OCI-LY3 (cell line): ENCODE data around the gene RAP2C.

Source experiments
- H2AFZ ChIP-seq: fragments of 200-600, 300-600 bp; shearing (Covaris generic); 2 replicates; pipeline ENCODE4 v1.6.0; 2014; ENCODE audit warnings: antibody characterized with exemption, low read depth, low read length
- H3K27ac ChIP-seq: fragments of 200-600, 300-600 bp; sonication (generic); 2 replicates; pipeline ENCODE4 v1.5.1; 2014; ENCODE audit warnings: mild to moderate bottlenecking, low read length, moderate library complexity, mixed read lengths
- H3K27me3 ChIP-seq: fragments of 200-600, 300-600 bp; sonication (generic); 2 replicates; pipeline ENCODE4 v1.6.1; 2014; ENCODE audit warnings: low read depth, low read length, mixed read lengths
- H3K36me3 ChIP-seq: fragments of 200-600, 300-600 bp; sonication (generic); replicated peaks from 2 replicates; pipeline ENCODE3; 2014; ENCODE audit warnings: low read depth, low read length, mixed read lengths
- H3K4me1 ChIP-seq: fragments of 300-600, 200-600 bp; sonication (generic); 2 replicates; pipeline ENCODE4 v1.6.1; 2014; ENCODE audit warnings: low read length, mixed read lengths
- H3K4me2 ChIP-seq: fragments of 200-600, 300-600 bp; sonication (generic); 2 replicates; pipeline ENCODE4 v1.6.1; 2014; ENCODE audit warnings: low read length, mixed read lengths
- H3K4me3 ChIP-seq: fragments of 300-600, 200-600 bp; sonication (generic); 2 replicates; pipeline ENCODE4 v1.5.1; 2014; ENCODE audit warnings: antibody characterized with exemption, mild to moderate bottlenecking, low read length, moderate library complexity
- H3K79me2 ChIP-seq: fragments of 300-600, 200-600 bp; shearing (Covaris generic); 2 replicates; pipeline ENCODE4 v1.6.1; 2014; ENCODE audit warnings: mild to moderate bottlenecking, low read length, mixed read lengths
- H3K9ac ChIP-seq: fragments of 300-600, 200-600 bp; shearing (Covaris generic); 2 replicates; pipeline ENCODE4 v1.6.0; 2014; ENCODE audit warnings: mild to moderate bottlenecking, low read length, moderate library complexity
- H3K9me3 ChIP-seq: fragments of 200-600, 300-600 bp; shearing (Covaris generic); 2 replicates; pipeline ENCODE4 v1.6.1; 2014; ENCODE audit warnings: low read length, mixed read lengths; ENCODE audit not compliant: insufficient read depth
- H4K20me1 ChIP-seq: fragments of 200-600, 300-600 bp; sonication (generic); 2 replicates; pipeline ENCODE4 v1.6.1; 2016; ENCODE audit warnings: low read length, mixed read lengths; ENCODE audit not compliant: insufficient read depth
- CTCF ChIP-seq: fragments of 200-600, 300-600 bp; sonication (generic); IDR thresholded peaks from 2 replicates; pipeline ENCODE4 v1.5.1; 2014; ENCODE audit warnings: antibody characterized with exemption, low read length, low read depth
- EZH2phosphoT487 ChIP-seq: fragments of 200-600 bp; shearing (Covaris generic); IDR thresholded peaks from 2 replicates; pipeline ENCODE4 v1.6.1; 2018; ENCODE audit warnings: antibody characterized with exemption, mixed run types, low read depth

The RAP2C gene

GRCh38 chrX:132219343-132219768 is at the start of gene RAP2C:
Gene RAP2C, minus strand, starts transcription at chrX:132219447. Its CDS starts 2,179 bp downstream, at chrX:132217268.
- Histone ChIP-seq H2AFZ (peak within 1 kb of the TSS; percentile 85), H3K9ac (peak within 1 kb of the TSS; percentile 87), H4K20me1 (peaks cover 4% of the 10 kb centered on the region; the same call in 1 of the 2 replicates), H3K27me3 (no peaks in the 10 kb centered on the region), H3K4me3 (peak within 1 kb of the TSS; percentile 94), H3K79me2 (peaks cover 36% of the 10 kb centered on the region), H3K27ac (peak within 1 kb of the TSS; percentile 76), H3K4me1 (peaks cover 23% of the 10 kb centered on the region), H3K9me3 (no peaks in the 10 kb centered on the region), H3K36me3 (peaks cover 4% of the 10 kb centered on the region), H3K4me2 (peak within 1 kb of the TSS; percentile 86)
- TF ChIP-seq EZH2phosphoT487 (no peak), CTCF (peak; percentile 57)

- no peaks in the 10 kb centered on the region for H3K4me1 ChIP-seq
- no peak overlapping the region for H3K4me2 ChIP-seq
- no peaks in the 10 kb centered on the region for H3K9me3 ChIP-seq
- no peak for TF ChIP-seq EZH2phosphoT487
- no peak for TF ChIP-seq CTCF
- no peaks in the 10 kb centered on the region for H4K20me1 ChIP-seq
- no peaks in the 10 kb centered on the region for H3K79me2 ChIP-seq
- no peak overlapping the region for H3K27ac ChIP-seq
- H3K4me3 ChIP-seq: no peak overlapping the region
- no peak overlapping the region for H3K9ac ChIP-seq
- no peak overlapping the region for H2AFZ ChIP-seq
- no peaks in the 10 kb centered on the region for H3K36me3 ChIP-seq
- H3K27me3 ChIP-seq: no peaks in the 10 kb centered on the region
These were observed 48.1 kb upstream of the RAP2C start for GRCh38 chrX:132267392-132267791.

- Histone ChIP-seq H3K9me3 (no peaks in the 10 kb centered on the region), H3K79me2 (no peaks in the 10 kb centered on the region), H3K27ac (no peak overlapping the region), H2AFZ (no peak overlapping the region), H3K4me3 (no peak overlapping the region), H3K27me3 (no peaks in the 10 kb centered on the region), H3K4me2 (no peak overlapping the region), H3K9ac (no peak overlapping the region), H3K36me3 (no peaks in the 10 kb centered on the region), H3K4me1 (no peaks in the 10 kb centered on the region), H4K20me1 (no peaks in the 10 kb centered on the region)
- TF ChIP-seq EZH2phosphoT487 (no peak), CTCF (no peak)
These were observed 47.5 kb upstream of the RAP2C start for GRCh38 chrX:132266583-132267355.

- TF ChIP-seq CTCF: no peak
- no peak for TF ChIP-seq EZH2phosphoT487
- Histone ChIP-seq H3K4me2 (no peak overlapping the region), H3K4me3 (no peak overlapping the region)
These were observed 43.9 kb upstream of the RAP2C start for GRCh38 chrX:132263127-132263526.

More at GRCh38 chrX:132263127-132263526, 43.9 kb upstream of the RAP2C start:
- Histone ChIP-seq H3K27ac (no peak overlapping the region), H3K4me1 (no peaks in the 10 kb centered on the region), H3K79me2 (no peaks in the 10 kb centered on the region), H3K9ac (no peak overlapping the region), H3K36me3 (no peaks in the 10 kb centered on the region), H3K27me3 (no peaks in the 10 kb centered on the region), H2AFZ (no peak overlapping the region), H3K9me3 (no peaks in the 10 kb centered on the region), H4K20me1 (no peaks in the 10 kb centered on the region)
